Kidney (tissue), 11 donors: ENCODE measurements around the gene ZNG1B. TPM values are rescaled to one million over a fixed set of nuclear protein-coding genes. Genes with fewer than 3 reads are reported as not detected.
"Not testable (repeated sequence)": the region's sequence is repeated elsewhere in the genome, so short reads cannot be mapped to it uniquely, and the experiment has no call there.

Experiments used
- DNase-seq, 5 donors: peaks; one replicate each; pipeline ENCODE4 v3.0.0-alpha.2; 2013 to 2020
- FAIRE-seq: peaks from 2 replicates; lab custom pipeline; 2012; peaks lifted over from hg19 to GRCh38; lab: Jason Lieb, UNC
- H3K27ac ChIP-seq, 2 donors: one replicate each; pipeline ENCODE4 v1.7.0; 2013; ENCODE audit warnings: low read depth in 2 of 2, low read length in 2 of 2, inconsistent platforms in 1 of 2
- H3K27me3 ChIP-seq: one replicate; pipeline ENCODE4 v1.7.1; 2013; ENCODE audit warnings: low read length, inconsistent platforms; ENCODE audit not compliant: control insufficient read depth, insufficient read depth
- H3K36me3 ChIP-seq, 3 donors: one replicate each; pipeline versions ENCODE4 v1.7.0 to v1.7.1; 2013; ENCODE audit warnings: low read length in 3 of 3, control low read depth in 1 of 3, inconsistent platforms in 1 of 3; ENCODE audit not compliant: insufficient read depth in 3 of 3, control insufficient read depth in 2 of 3
- H3K4me1 ChIP-seq, 3 donors: one replicate each; pipeline versions ENCODE4 v1.7.0 to v1.7.1; 2013; ENCODE audit warnings: low read length in 3 of 3, inconsistent platforms in 1 of 3, low read depth in 1 of 3; ENCODE audit not compliant: control insufficient read depth in 2 of 3, insufficient read depth in 2 of 3
- H3K4me3 ChIP-seq, 3 donors: one replicate each; pipeline versions ENCODE4 v1.7.0 to v1.8.1; 2013; ENCODE audit warnings: low read length in 3 of 3, control low read depth in 1 of 3, inconsistent platforms in 1 of 3
- H3K9ac ChIP-seq, 3 donors: one replicate each; pipeline versions ENCODE4 v1.7.0 to v1.7.1; 2013; ENCODE audit warnings: low read length in 3 of 3, control low read depth in 1 of 3, inconsistent platforms in 1 of 3
- H3K9me3 ChIP-seq, 3 donors: one replicate each; pipeline versions ENCODE4 v1.7.0 to v1.7.1; 2013; ENCODE audit warnings: low read length in 3 of 3, control low read depth in 1 of 3, inconsistent platforms in 1 of 3; ENCODE audit not compliant: control insufficient read depth in 2 of 3, insufficient read depth in 1 of 3
- intact Hi-C: fragments of 100-400 bp; cut with DNase I; formaldehyde crosslinking; loops from one replicate; pipeline ENCODE4 v1.11.1; 2022
- polyA plus RNA-seq: library from polyadenylated mRNA; stranded (reverse); fragments of 350-450 nt; fragmentation: Illumina TruSeq; extraction: RNeasy Lipid Tissue Mini Kit (QIAGEN cat#74804); gene quantifications from one replicate; pipeline ENCODE4 v1.2.3, GENCODE V29; 2014; ENCODE audit warnings: low read depth, low replicate concordance; ENCODE audit not compliant: insufficient read depth
- total RNA-seq: library from RNA; stranded (reverse); fragmentation: NEBNext Ultra II Directional; extraction: Animal tissue kit (Norgen Biotek cat#: 25700); gene quantifications from one replicate; pipeline ENCODE4 v1.2.1, GENCODE V29; 2021
- donor health status: control.
- donor health status: control.
- donor health status: DM: yes; HTN: yes; CAD: no.
- donor health status: Normal renal cell carcinoma (clear cell type).

ZNG1B gene
- total and polyA plus RNA-seq, 2 donors from 2014 or later: 31.0 to 32.7 TPM

GRCh38 chr2:113476688-113477368 lies 39.3 kb downstream of the ZNG1B start:
- H3K9me3 ChIP-seq, H3K9ac ChIP-seq, intact Hi-C loops, H3K27me3 ChIP-seq, DNase-seq, H3K27ac ChIP-seq, H3K36me3 ChIP-seq, FAIRE-seq, H3K4me3 ChIP-seq, H3K4me1 ChIP-seq: not testable (repeated sequence)

DNA sequence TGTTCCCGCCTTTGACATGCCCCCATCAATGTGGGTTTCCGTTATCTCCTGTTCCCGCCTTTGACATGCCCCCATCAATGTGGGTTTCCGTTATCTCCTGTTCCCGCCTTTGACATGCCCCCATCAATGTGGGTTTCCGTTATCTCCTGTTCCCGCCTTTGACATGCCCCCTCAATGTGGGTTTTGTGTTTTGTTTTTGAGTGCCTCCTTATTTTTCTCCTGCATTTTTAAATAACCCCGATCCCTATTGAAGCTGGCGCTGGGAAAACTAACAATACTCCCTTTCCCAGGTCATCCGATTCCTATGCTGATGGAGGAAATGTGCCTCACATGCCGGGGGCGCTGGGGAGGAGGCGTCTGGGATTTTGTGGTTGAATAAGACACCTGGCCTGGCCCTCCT lies 59.0 kb downstream of the ZNG1B start:
- H3K27me3 ChIP-seq, H3K27ac ChIP-seq, FAIRE-seq, H3K36me3 ChIP-seq, intact Hi-C loops, H3K4me3 ChIP-seq, H3K9me3 ChIP-seq, DNase-seq, H3K4me1 ChIP-seq, H3K9ac ChIP-seq: not testable (repeated sequence)

DNA sequence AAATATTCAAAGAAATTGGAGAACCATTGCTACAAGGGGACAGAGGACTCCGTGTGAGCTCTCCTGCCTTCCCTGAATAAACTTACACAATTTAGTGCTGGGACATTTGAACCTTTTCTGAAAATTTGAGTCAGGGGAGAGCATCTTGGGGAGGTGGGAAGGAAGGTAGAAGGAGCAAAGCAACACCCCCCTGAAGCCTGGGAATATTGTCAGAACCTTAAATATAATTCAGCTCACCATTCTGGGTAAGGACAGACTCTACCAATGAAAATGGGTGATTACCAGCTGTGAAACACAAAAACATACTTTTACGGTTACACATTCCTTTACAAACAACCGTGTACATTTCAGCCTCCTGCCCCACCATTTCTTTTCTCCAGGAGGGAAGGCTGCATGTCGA lies 60.9 kb downstream of the ZNG1B start, which contains the start of gene FOXD4L1:
Gene FOXD4L1, plus strand, starts transcription at position 301 of the 400 bp plus-strand sequence. CDS start 592 bp downstream, outside the sequence.
- FAIRE-seq, H3K36me3 ChIP-seq, DNase-seq, H3K9ac ChIP-seq, H3K9me3 ChIP-seq, H3K27me3 ChIP-seq, H3K4me3 ChIP-seq, intact Hi-C loops, H3K4me1 ChIP-seq, H3K27ac ChIP-seq: not testable (repeated sequence)

- H3K4me3 ChIP-seq, H3K27me3 ChIP-seq, FAIRE-seq, H3K9ac ChIP-seq, intact Hi-C loops, H3K27ac ChIP-seq, H3K9me3 ChIP-seq, H3K4me1 ChIP-seq, H3K36me3 ChIP-seq: not testable (repeated sequence)
- peak in 2 of 5 donors; percentile 37 to 48 for DNase-seq
Measured at GRCh38 chr2:113499019-113499885, 61.8 kb downstream of the ZNG1B start.

- peak in 2 of 5 donors; percentile 30 to 32 for DNase-seq
- H3K27ac ChIP-seq, H3K4me3 ChIP-seq, H3K9me3 ChIP-seq, H3K36me3 ChIP-seq, H3K9ac ChIP-seq, FAIRE-seq, H3K4me1 ChIP-seq, H3K27me3 ChIP-seq, intact Hi-C loops: not testable (repeated sequence)
Measured at GRCh38 chr2:113499886-113500722, 62.6 kb downstream of the ZNG1B start.

DNA sequence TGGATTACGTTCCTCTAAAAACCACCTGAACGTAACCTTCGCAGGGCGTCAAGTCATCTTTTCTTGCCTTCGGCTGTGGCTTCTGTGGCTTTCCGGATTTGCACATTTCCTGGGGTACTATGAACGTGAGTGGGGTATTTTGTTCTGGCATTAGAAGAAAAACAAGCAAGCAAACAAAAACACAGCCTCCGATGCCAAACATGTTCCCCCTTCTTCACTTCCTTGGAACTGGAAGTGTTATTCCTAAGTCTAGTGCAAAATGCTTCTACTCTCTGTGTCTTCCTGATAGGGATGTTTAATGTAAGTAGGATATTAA lies 63.2 kb downstream of the ZNG1B start:
- H3K27ac ChIP-seq, H3K27me3 ChIP-seq, H3K9me3 ChIP-seq, H3K36me3 ChIP-seq, FAIRE-seq, intact Hi-C loops, H3K9ac ChIP-seq, DNase-seq, H3K4me3 ChIP-seq, H3K4me1 ChIP-seq: not testable (repeated sequence)

- DNase-seq: peak in 3 of 5 donors; percentile 22 to 49 (median 42)
- H3K4me3 ChIP-seq: peak overlapping the region in 1 of 3 donors; percentile 42
- H3K27me3 ChIP-seq, H3K27ac ChIP-seq, H3K36me3 ChIP-seq, H3K4me1 ChIP-seq, FAIRE-seq, H3K9ac ChIP-seq, intact Hi-C loops, H3K9me3 ChIP-seq: not testable (repeated sequence)
Measured at GRCh38 chr2:113502216-113503093, 65.0 kb downstream of the ZNG1B start.
